ENCODE results near the gene SLC46A1. TPM values are rescaled to one million over a fixed set of nuclear protein-coding genes. Genes with fewer than 3 reads are reported as not detected.

SLC46A1 gene
- total and polyA plus RNA-seq, 2 of the 8 experiments (the other 6 are each of a cell fraction or from before 2014, with no cell fraction given): 5.3 to 8.7 TPM

GRCh38 chr17:28407130-28407973 lies 1.3 kb upstream of the SLC46A1 start (continued):
- TF ChIP-seq POLR2A (IDR thresholded peaks at IDR 0.05; ENCODE audit: control extremely low read depth in 1 of 2, low read depth in 2 of 2, low read length in 2 of 2) (peak in 1 of 2 experiments; percentile 54; a peak in 2 of 3 replicates), CTBP2 (IDR thresholded peaks at IDR 0.05; ENCODE audit: borderline replicate concordance, insufficient read depth, insufficient read length, low read length) (no peak), PHF8 (conservative IDR thresholded peaks at IDR 0.05; ENCODE audit: low read depth, low read length) (no peak), MAX (IDR thresholded peaks at IDR 0.05) (no peak), RXRA (IDR thresholded peaks at IDR 0.05; ENCODE audit: insufficient read depth, low read depth, low read length) (no peak), CEBPB (IDR thresholded peaks at IDR 0.05; ENCODE audit: low read depth, low read length) (no peak), SP2 (IDR thresholded peaks at IDR 0.05; ENCODE audit: low read length) (no peak), EGR1 (IDR thresholded peaks at IDR 0.05; ENCODE audit: borderline replicate concordance, low read depth, low read length) (no peak), ZNF274 (IDR thresholded peaks at IDR 0.05; ENCODE audit: borderline replicate concordance, extremely low read depth, low read length) (no peak), CHD2 (IDR thresholded peaks at IDR 0.05; ENCODE audit: low read length) (no peak), TBP (IDR thresholded peaks at IDR 0.05; ENCODE audit: low read depth, low read length) (no peak), SIX5 (IDR thresholded peaks at IDR 0.05; ENCODE audit: low read depth, low read length) (no peak), MAFK (IDR thresholded peaks at IDR 0.05; ENCODE audit: low read depth, low read length) (no peak), TCF12 (IDR thresholded peaks at IDR 0.05; ENCODE audit: low read depth, low read length) (no peak), TAF7 (optimal IDR thresholded peaks at IDR 0.05; ENCODE audit: borderline replicate concordance, low read depth, low read length) (no peak), ASH2L (IDR thresholded peaks at IDR 0.05; ENCODE audit: low read length) (no peak), SUZ12 (IDR thresholded peaks at IDR 0.05; ENCODE audit: low read length) (no peak), GABPA (IDR thresholded peaks at IDR 0.05; ENCODE audit: borderline replicate concordance, insufficient read depth, low read length) (no peak), KDM4A (IDR thresholded peaks at IDR 0.05; ENCODE audit: low read depth, low read length, severe bottlenecking) (no peak), ATF3 (IDR thresholded peaks at IDR 0.05; ENCODE audit: insufficient read depth, low read depth, low read length) (no peak), HDAC2 (IDR thresholded peaks at IDR 0.05; ENCODE audit: borderline replicate concordance in 1 of 2, low read depth in 2 of 2, low read length in 2 of 2) (no peak), RBBP5 (IDR thresholded peaks at IDR 0.05; ENCODE audit: borderline replicate concordance, low read depth, low read length) (0 out of 2 replicates have a peak, but pooled peaks have one; percentile 16)
- TF ChIP-seq, protein P1, sequence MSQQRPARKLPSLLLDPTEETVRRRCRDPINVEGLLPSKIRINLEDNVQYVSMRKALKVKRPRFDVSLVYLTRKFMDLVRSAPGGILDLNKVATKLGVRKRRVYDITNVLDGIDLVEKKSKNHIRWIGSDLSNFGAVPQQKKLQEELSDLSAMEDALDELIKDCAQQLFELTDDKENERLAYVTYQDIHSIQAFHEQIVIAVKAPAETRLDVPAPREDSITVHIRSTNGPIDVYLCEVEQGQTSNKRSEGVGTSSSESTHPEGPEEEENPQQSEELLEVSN (IDR thresholded peaks at IDR 0.05): no peak
